ENCODE measurements around the gene CAMK2A. TPM values are rescaled to one million over a fixed set of nuclear protein-coding genes. Genes with fewer than 3 reads are reported as not detected.

Gene CAMK2A
- total and polyA plus RNA-seq, 2 experiments from 2014 or later, result 0.18 TPM; not detected in 1

DNA sequence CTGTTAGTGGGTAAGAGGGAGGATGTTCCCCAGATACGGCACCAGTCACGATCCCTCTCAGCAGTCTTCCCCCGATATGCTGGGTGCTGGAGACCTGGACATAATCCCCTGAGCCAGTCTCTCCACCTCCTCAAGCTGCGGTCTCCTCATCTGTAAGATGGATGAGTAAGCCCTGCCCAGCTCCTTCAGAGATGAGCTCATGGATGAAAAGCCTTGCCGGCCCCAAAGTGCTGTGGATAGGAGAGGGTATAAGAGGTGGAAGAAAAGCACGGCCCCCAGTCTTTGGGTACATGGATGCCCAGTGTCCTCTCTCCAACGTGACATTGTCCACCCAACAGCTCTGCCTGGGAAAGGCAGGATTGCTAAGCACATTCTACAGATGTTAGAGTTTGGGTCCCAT lies 4.5 kb downstream of the CAMK2A start:
- DNase-seq (ENCODE audit: low spot score) (no peak), ATAC-seq (no peak)
- Histone ChIP-seq H4K20me1 (replicated peaks; ENCODE audit: insufficient read depth) (no peaks in the 10 kb centered on the region), H3K4me2 (no peak overlapping the region), H3K27ac (ENCODE audit: low read depth) (no peak overlapping the region), H3K36me3 (ENCODE audit: insufficient read depth) (no peaks in the 10 kb centered on the region), H3K9me2 (ENCODE audit: insufficient read depth) (no peaks in the 10 kb centered on the region), H3F3A (replicated peaks; ENCODE audit: low read depth) (no peaks in the 10 kb centered on the region), H3K4me1 (ENCODE audit: insufficient read depth) (no peaks in the 10 kb centered on the region), H2AFZ (no peak overlapping the region), H3K4me3 (no peak overlapping the region), H3K27me3 (ENCODE audit: insufficient read depth) (no peaks in the 10 kb centered on the region), H3K79me2 (replicated peaks; ENCODE audit: insufficient read depth) (no peaks in the 10 kb centered on the region)
- Mint-ChIP-seq H3K36me3 (ENCODE audit: low read depth) (no peaks in the 10 kb centered on the region), H3K27me3 (ENCODE audit: insufficient read depth, low read depth, poor library complexity) (peaks cover 5% of the 10 kb centered on the region), H3K9me3 (no peaks in the 10 kb centered on the region), H3K4me1 (peaks cover 8% of the 10 kb centered on the region), H3K4me3 (no peak overlapping the region), H3K27ac (no peak overlapping the region)
- TF ChIP-seq ZNF114 (CRISPR knock-in tag; IDR thresholded peaks at IDR 0.05) (no peak), STAT1 (IDR thresholded peaks at IDR 0.05; ENCODE audit: unreplicated experiment) (no peak), NANOG (IDR thresholded peaks at IDR 0.05; ENCODE audit: borderline replicate concordance) (no peak), JUNB (IDR thresholded peaks at IDR 0.05; ENCODE audit: unreplicated experiment) (no peak), ZNF331 (CRISPR knock-in tag; IDR thresholded peaks at IDR 0.05; ENCODE audit: low read depth) (no peak), EZH2 (IDR thresholded peaks at IDR 0.05; ENCODE audit: low read depth, unreplicated experiment) (no peak), POLR2AphosphoS5 (IDR thresholded peaks at IDR 0.05; ENCODE audit: low read depth) (no peak)
- TF ChIP-seq, protein P1, sequence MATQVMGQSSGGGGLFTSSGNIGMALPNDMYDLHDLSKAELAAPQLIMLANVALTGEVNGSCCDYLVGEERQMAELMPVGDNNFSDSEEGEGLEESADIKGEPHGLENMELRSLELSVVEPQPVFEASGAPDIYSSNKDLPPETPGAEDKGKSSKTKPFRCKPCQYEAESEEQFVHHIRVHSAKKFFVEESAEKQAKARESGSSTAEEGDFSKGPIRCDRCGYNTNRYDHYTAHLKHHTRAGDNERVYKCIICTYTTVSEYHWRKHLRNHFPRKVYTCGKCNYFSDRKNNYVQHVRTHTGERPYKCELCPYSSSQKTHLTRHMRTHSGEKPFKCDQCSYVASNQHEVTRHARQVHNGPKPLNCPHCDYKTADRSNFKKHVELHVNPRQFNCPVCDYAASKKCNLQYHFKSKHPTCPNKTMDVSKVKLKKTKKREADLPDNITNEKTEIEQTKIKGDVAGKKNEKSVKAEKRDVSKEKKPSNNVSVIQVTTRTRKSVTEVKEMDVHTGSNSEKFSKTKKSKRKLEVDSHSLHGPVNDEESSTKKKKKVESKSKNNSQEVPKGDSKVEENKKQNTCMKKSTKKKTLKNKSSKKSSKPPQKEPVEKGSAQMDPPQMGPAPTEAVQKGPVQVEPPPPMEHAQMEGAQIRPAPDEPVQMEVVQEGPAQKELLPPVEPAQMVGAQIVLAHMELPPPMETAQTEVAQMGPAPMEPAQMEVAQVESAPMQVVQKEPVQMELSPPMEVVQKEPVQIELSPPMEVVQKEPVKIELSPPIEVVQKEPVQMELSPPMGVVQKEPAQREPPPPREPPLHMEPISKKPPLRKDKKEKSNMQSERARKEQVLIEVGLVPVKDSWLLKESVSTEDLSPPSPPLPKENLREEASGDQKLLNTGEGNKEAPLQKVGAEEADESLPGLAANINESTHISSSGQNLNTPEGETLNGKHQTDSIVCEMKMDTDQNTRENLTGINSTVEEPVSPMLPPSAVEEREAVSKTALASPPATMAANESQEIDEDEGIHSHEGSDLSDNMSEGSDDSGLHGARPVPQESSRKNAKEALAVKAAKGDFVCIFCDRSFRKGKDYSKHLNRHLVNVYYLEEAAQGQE (IDR thresholded peaks at IDR 0.05; ENCODE audit: unreplicated experiment), result no peak
- TF ChIP-seq, protein P2, sequence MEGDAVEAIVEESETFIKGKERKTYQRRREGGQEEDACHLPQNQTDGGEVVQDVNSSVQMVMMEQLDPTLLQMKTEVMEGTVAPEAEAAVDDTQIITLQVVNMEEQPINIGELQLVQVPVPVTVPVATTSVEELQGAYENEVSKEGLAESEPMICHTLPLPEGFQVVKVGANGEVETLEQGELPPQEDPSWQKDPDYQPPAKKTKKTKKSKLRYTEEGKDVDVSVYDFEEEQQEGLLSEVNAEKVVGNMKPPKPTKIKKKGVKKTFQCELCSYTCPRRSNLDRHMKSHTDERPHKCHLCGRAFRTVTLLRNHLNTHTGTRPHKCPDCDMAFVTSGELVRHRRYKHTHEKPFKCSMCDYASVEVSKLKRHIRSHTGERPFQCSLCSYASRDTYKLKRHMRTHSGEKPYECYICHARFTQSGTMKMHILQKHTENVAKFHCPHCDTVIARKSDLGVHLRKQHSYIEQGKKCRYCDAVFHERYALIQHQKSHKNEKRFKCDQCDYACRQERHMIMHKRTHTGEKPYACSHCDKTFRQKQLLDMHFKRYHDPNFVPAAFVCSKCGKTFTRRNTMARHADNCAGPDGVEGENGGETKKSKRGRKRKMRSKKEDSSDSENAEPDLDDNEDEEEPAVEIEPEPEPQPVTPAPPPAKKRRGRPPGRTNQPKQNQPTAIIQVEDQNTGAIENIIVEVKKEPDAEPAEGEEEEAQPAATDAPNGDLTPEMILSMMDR (conservative IDR thresholded peaks at IDR 0.05; ENCODE audit: low read depth in 2 of 2), result no peak

DNA sequence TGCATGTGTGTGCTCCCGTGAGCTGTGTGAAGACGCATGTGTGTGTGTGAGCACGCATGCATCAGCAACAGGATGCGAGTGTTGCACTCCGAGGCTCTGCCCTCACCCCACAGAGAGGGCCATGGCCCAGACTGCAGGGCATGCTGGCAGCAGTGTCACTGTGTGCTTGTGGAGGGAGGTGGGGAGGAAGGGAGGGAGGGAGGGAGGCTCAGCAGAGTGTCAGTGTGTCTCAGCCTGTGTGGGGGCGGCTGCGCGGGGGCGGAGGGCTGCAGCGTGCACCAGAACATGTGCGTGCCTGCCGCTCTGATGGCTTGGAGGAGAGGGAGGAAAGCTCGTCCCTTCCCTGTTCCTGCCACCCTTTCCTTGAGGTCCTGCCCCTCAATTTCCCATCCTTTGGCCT lies 5.3 kb downstream of the CAMK2A start:
- DNase-seq (ENCODE audit: low spot score), result no peak
- Histone ChIP-seq H3K36me3 (ENCODE audit: insufficient read depth) (no peaks in the 10 kb centered on the region), H3K4me1 (ENCODE audit: insufficient read depth) (no peaks in the 10 kb centered on the region), H3K79me2 (replicated peaks; ENCODE audit: insufficient read depth) (no peaks in the 10 kb centered on the region), H4K20me1 (replicated peaks; ENCODE audit: insufficient read depth) (no peaks in the 10 kb centered on the region), H2AFZ (no peak overlapping the region), H3K9me2 (ENCODE audit: insufficient read depth) (no peaks in the 10 kb centered on the region), H3K27ac (ENCODE audit: low read depth) (no peak overlapping the region), H3K4me2 (no peak overlapping the region), H3F3A (replicated peaks; ENCODE audit: low read depth) (no peaks in the 10 kb centered on the region), H3K27me3 (ENCODE audit: insufficient read depth) (no peaks in the 10 kb centered on the region), H3K4me3 (no peak overlapping the region)
- H3K36me3 Mint-ChIP-seq (ENCODE audit: low read depth), result no peaks in the 10 kb centered on the region
- no peaks in the 10 kb centered on the region for H3K9me3 Mint-ChIP-seq
- no peak overlapping the region for H3K4me3 Mint-ChIP-seq
- peaks cover 8% of the 10 kb centered on the region for H3K4me1 Mint-ChIP-seq
- H3K27me3 Mint-ChIP-seq (ENCODE audit: insufficient read depth, low read depth, poor library complexity), result peaks cover under 1% of the 10 kb centered on the region
- no peak for ATAC-seq
- TF ChIP-seq POLR2AphosphoS5 (IDR thresholded peaks at IDR 0.05; ENCODE audit: low read depth) (no peak), EZH2 (IDR thresholded peaks at IDR 0.05; ENCODE audit: low read depth, unreplicated experiment) (no peak), EZH2phosphoT487 (IDR thresholded peaks at IDR 0.05; ENCODE audit: unreplicated experiment) (no peak), ZNF114 (CRISPR knock-in tag; IDR thresholded peaks at IDR 0.05) (no peak), CREB1 (CRISPR knock-in tag; IDR thresholded peaks at IDR 0.05; ENCODE audit: low read depth) (no peak)
- TF ChIP-seq, protein P3, sequence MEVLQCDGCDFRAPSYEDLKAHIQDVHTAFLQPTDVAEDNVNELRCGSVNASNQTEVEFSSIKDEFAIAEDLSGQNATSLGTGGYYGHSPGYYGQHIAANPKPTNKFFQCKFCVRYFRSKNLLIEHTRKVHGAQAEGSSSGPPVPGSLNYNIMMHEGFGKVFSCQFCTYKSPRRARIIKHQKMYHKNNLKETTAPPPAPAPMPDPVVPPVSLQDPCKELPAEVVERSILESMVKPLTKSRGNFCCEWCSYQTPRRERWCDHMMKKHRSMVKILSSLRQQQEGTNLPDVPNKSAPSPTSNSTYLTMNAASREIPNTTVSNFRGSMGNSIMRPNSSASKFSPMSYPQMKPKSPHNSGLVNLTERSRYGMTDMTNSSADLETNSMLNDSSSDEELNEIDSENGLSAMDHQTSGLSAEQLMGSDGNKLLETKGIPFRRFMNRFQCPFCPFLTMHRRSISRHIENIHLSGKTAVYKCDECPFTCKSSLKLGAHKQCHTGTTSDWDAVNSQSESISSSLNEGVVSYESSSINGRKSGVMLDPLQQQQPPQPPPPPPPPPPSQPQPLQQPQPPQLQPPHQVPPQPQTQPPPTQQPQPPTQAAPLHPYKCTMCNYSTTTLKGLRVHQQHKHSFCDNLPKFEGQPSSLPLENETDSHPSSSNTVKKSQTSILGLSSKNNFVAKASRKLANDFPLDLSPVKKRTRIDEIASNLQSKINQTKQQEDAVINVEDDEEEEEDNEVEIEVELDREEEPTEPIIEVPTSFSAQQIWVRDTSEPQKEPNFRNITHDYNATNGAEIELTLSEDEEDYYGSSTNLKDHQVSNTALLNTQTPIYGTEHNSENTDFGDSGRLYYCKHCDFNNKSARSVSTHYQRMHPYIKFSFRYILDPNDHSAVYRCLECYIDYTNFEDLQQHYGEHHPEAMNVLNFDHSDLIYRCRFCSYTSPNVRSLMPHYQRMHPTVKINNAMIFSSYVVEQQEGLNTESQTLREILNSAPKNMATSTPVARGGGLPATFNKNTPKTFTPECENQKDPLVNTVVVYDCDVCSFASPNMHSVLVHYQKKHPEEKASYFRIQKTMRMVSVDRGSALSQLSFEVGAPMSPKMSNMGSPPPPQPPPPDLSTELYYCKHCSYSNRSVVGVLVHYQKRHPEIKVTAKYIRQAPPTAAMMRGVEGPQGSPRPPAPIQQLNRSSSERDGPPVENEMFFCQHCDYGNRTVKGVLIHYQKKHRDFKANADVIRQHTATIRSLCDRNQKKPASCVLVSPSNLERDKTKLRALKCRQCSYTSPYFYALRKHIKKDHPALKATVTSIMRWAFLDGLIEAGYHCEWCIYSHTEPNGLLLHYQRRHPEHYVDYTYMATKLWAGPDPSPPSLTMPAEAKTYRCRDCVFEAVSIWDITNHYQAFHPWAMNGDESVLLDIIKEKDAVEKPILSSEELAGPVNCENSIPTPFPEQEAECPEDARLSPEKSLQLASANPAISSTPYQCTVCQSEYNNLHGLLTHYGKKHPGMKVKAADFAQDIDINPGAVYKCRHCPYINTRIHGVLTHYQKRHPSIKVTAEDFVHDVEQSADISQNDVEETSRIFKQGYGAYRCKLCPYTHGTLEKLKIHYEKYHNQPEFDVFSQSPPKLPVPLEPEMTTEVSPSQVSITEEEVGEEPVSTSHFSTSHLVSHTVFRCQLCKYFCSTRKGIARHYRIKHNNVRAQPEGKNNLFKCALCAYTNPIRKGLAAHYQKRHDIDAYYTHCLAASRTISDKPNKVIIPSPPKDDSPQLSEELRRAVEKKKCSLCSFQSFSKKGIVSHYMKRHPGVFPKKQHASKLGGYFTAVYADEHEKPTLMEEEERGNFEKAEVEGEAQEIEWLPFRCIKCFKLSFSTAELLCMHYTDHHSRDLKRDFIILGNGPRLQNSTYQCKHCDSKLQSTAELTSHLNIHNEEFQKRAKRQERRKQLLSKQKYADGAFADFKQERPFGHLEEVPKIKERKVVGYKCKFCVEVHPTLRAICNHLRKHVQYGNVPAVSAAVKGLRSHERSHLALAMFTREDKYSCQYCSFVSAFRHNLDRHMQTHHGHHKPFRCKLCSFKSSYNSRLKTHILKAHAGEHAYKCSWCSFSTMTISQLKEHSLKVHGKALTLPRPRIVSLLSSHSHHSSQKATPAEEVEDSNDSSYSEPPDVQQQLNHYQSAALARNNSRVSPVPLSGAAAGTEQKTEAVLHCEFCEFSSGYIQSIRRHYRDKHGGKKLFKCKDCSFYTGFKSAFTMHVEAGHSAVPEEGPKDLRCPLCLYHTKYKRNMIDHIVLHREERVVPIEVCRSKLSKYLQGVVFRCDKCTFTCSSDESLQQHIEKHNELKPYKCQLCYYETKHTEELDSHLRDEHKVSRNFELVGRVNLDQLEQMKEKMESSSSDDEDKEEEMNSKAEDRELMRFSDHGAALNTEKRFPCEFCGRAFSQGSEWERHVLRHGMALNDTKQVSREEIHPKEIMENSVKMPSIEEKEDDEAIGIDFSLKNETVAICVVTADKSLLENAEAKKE (CRISPR knock-in tag; IDR thresholded peaks at IDR 0.05), result no peak
- no peak overlapping the region for H3K27ac Mint-ChIP-seq
